Measurements from ENCODE around the gene GPAM. TPM values are rescaled to one million over a fixed set of nuclear protein-coding genes. Genes with fewer than 3 reads are reported as not detected.
"Not testable (repeated sequence)": the region's sequence is repeated elsewhere in the genome, so short reads cannot be mapped to it uniquely, and the experiment has no call there.

GPAM gene
- total RNA-seq, 2 experiments from 2014 or later = 7.4 to 8.6 TPM

DNA sequence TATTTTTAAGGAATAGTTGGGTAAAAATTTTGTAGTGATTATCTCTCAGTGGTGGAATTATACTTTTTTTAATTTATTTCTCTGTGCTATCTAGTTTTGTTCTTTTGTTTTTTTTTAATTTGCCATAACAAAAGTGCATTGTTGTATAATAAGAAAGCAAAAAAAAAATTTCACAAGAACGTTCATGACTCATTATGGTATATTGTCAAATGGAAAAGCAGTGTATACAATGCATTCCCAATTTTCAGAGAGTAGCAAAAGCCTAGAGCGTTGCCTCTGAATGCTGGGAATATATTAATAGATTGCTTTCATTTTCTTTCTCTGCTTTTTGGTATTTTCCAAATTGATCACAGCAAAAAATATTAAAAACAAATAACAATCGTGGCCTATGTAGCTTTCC is 46.3 kb upstream of the GPAM start:
- ATAC-seq (no peak), DNase-seq (no peak)
- no peak overlapping the region for H3K4me3 Mint-ChIP-seq
- no peak overlapping the region for H3K27ac Mint-ChIP-seq
- ChIA-PET POLR2A (no interaction called here), CTCF (no interaction called here)
- intact Hi-C loops (cut with micrococcal nuclease) = no loop called here
- no peak for TF ChIP-seq CTCF (IDR thresholded peaks at IDR 0.05)
- peaks cover 17% of the 10 kb centered on the region for H3K27me3 Mint-ChIP-seq
- H3K36me3 Mint-ChIP-seq (ENCODE audit: low read depth) = no peaks in the 10 kb centered on the region
- H3K4me1 Mint-ChIP-seq (ENCODE audit: low read depth) = no peaks in the 10 kb centered on the region
- no peaks in the 10 kb centered on the region for H3K9me3 Mint-ChIP-seq

DNA sequence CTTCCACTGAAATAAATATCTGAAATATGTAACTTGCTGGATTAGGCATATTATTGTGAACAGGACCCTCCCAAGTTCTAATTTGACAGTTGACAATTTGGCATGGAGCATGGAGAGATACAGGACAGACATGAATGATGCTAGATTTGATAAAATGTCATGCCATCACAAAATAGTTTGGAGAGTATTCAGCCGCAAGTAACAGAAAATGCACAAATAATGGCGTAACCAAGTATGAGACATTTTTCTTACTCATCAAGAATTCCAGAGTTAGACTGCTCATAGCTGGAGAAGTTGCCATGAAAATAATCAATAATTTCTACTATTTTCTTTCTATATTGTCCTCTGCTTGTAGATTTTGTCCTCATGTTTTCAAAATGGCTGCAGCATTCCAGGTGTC is 45.5 kb upstream of the GPAM start:
- Mint-ChIP-seq H3K9me3 (no peaks in the 10 kb centered on the region), H3K27me3 (peaks cover 17% of the 10 kb centered on the region), H3K4me1 (ENCODE audit: low read depth) (no peaks in the 10 kb centered on the region), H3K4me3 (no peak overlapping the region), H3K36me3 (ENCODE audit: low read depth) (no peaks in the 10 kb centered on the region), H3K27ac (no peak overlapping the region)
- no peak for TF ChIP-seq CTCF (IDR thresholded peaks at IDR 0.05)
- CTCF ChIA-PET = interaction anchor here (0.7 kb wide), 1 partner anchor 24 kb away, joined by 3 read pairs; no protein-coding TSS in a partner anchor
- ATAC-seq (no peak), DNase-seq (no peak)
- intact Hi-C loops (cut with micrococcal nuclease) = no loop called here
- POLR2A ChIA-PET = no interaction called here

DNA sequence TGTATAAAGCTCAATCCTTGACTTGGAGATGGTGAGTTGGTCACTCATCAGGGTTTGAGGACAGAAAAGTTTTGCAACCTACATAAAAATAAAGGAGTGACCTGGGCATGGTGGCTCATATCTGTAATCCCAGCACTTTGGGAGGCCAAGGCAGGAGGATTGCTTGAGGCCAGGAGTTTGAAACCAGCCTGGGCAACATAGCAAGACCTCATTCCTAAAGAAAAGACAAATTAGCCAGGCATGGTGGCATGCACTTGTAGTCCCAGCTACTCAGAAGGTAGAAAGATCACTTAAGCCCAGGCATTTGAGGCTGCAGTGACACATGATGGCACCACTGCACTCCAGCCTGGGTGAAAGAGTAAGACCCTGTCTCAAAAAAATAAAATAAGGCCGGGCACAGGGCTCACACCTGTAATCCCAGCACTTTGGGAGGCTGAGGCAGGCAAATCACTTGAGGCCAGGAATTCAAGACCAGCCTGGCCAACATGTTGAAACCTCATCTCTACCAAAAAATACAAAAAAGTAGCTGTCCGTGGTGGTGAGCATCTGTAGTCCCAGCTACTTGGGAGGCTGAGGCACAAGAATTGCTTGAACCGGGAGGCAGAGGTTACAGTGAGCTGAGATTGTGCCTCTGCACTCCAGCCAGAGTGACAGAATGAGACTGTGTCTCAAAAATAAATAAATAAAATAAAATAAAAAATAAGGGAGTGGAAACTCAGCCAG is 45.0 kb upstream of the GPAM start:
- H3K4me3 Mint-ChIP-seq; ATAC-seq; H3K27ac Mint-ChIP-seq; H3K36me3 Mint-ChIP-seq (ENCODE audit: low read depth); POLR2A ChIA-PET; DNase-seq; H3K4me1 Mint-ChIP-seq (ENCODE audit: low read depth); H3K9me3 Mint-ChIP-seq; intact Hi-C loops (cut with micrococcal nuclease): not testable (repeated sequence)
- CTCF ChIA-PET = interaction anchor here (0.7 kb wide), 1 partner anchor 24 kb away, joined by 3 read pairs; no protein-coding TSS in a partner anchor
- peaks cover 17% of the 10 kb centered on the region for H3K27me3 Mint-ChIP-seq

DNA sequence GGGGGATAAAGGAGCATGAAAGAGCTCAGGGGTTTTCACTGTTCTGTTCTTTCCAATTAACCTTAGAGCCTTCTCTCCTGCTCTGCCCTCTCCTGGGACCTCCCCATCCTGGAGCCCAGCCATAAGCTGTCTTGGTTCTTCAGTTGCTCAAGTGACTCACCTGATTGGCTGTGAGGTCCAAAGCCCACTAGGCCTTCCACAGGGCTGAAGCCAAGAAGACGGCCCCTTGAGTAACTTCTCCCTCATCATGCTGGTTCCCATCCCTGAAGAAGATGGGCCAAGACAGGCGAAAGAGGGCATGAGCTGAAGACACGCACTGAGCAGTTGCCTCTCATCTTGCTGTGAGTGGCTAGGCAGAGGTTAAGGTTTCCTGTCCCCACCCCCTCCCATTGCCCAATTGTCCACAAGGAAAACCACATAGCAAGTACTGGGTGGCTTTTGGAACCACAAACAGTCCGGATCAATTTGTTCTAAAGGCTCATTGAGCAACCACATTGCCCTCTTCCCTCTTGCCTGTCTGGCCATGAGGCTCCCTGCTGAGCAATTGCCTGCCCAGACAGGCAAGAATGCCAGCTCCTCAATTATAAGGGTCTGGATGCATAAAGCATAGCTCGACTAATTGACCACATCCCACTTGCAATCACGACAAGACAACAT is 43.9 kb upstream of the GPAM start:
- CTCF ChIA-PET = no interaction called here
- no peak for TF ChIP-seq CTCF (IDR thresholded peaks at IDR 0.05)
- Mint-ChIP-seq H3K4me1 (ENCODE audit: low read depth) (no peaks in the 10 kb centered on the region), H3K27me3 (peaks cover 19% of the 10 kb centered on the region), H3K27ac (no peak overlapping the region), H3K9me3 (no peaks in the 10 kb centered on the region), H3K4me3 (no peak overlapping the region), H3K36me3 (ENCODE audit: low read depth) (no peaks in the 10 kb centered on the region)
- ATAC-seq = no peak
- POLR2A ChIA-PET = no interaction called here
- no peak for DNase-seq
- intact Hi-C loops (cut with micrococcal nuclease) = no loop called here

DNA sequence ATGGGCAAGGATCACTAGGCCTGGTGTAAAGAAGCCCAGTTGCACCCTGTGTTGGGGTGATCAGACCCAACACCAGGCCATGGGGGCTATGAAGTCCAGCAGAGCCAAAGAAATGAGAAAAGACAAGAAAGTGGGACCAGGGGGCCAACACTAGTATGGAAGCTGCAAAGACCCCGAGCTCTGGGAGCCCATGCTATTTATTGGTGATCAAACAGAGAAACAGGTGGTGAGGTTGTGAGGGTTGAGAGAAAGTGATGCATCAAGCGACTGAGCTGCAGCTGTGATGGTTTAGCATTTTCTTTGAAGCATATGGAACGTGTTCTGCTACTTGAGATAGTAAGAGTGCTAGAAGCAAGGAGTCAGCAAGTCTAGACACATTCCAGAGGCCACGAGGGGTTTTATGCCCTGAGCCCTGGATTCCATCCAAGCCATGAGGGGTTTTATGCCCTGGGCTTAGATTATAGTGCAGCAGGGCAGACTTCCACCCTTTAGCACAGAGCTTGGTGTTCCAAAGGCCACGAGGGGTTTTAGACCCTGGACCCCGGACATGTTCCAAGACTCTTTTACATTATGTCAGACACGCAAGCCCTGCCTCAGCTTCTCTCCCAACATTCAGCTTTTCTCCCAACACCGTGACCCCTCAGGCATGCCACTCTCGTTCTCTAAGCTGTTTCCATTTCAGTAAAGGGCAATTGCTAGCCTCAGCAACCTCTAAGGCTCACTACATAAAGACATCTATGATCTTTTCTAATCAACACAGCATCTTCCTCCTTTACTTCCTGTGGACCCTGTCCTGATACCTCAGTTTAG is 43.1 kb upstream of the GPAM start:
- H3K27me3 Mint-ChIP-seq = peaks cover 20% of the 10 kb centered on the region
- DNase-seq (no peak), ATAC-seq (no peak)
- no peaks in the 10 kb centered on the region for H3K9me3 Mint-ChIP-seq
- intact Hi-C loops (cut with micrococcal nuclease) = no loop called here
- no peaks in the 10 kb centered on the region for H3K36me3 Mint-ChIP-seq (ENCODE audit: low read depth)
- TF ChIP-seq CTCF (IDR thresholded peaks at IDR 0.05) = no peak
- H3K27ac Mint-ChIP-seq = no peak overlapping the region
- no peak overlapping the region for H3K4me3 Mint-ChIP-seq
- POLR2A ChIA-PET = no interaction called here
- no peaks in the 10 kb centered on the region for H3K4me1 Mint-ChIP-seq (ENCODE audit: low read depth)
- CTCF ChIA-PET = no interaction called here
